DOHH2 (cell line): ENCODE measurements around the gene MPRIP.

Source experiments
- EZH2phosphoT487 ChIP-seq: fragments of 200-600 bp; sonication (generic); IDR thresholded peaks from 2 replicates; pipeline ENCODE4 v1.6.1; 2017; ENCODE audit warnings: borderline replicate concordance, mild to moderate bottlenecking, antibody characterized with exemption, low read length, moderate library complexity, mixed read lengths
- TF ChIP-seq, protein P1 (sequence below): fragments of 200-600 bp; sonication (generic); IDR thresholded peaks from one replicate; pipeline ENCODE4 v1.5.1; 2014; ENCODE audit warnings: antibody characterized with exemption, mild to moderate bottlenecking, low read depth, low read length; ENCODE audit not compliant: poor library complexity, severe bottlenecking

DNA sequence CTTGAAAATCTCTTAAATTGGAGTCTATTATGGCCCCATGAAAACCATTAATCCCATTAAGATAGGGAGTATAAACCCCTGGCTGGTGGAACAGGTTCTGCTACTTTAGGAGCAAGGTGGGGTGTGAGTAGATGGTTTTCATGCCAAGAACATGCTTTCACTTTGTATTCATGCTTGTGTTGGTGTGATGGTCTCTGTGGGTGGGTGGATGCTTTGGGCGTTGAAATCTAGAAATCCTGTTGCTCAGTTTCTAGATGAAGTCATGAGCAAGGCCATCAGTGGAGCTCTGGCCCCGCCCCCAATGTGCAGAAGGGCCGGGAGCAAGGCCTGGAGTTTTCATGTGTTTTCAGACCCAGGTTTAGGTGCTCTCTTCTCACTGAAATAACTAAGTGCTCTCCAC, 143.8 kb downstream of the MPRIP start:
- TF ChIP-seq, protein P1, sequence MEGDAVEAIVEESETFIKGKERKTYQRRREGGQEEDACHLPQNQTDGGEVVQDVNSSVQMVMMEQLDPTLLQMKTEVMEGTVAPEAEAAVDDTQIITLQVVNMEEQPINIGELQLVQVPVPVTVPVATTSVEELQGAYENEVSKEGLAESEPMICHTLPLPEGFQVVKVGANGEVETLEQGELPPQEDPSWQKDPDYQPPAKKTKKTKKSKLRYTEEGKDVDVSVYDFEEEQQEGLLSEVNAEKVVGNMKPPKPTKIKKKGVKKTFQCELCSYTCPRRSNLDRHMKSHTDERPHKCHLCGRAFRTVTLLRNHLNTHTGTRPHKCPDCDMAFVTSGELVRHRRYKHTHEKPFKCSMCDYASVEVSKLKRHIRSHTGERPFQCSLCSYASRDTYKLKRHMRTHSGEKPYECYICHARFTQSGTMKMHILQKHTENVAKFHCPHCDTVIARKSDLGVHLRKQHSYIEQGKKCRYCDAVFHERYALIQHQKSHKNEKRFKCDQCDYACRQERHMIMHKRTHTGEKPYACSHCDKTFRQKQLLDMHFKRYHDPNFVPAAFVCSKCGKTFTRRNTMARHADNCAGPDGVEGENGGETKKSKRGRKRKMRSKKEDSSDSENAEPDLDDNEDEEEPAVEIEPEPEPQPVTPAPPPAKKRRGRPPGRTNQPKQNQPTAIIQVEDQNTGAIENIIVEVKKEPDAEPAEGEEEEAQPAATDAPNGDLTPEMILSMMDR, result no peak
- TF ChIP-seq EZH2phosphoT487, result no peak
